Stimulated activated CD4-positive, alpha-beta T cell treated with anti-CD3 and anti-CD28 coated beads, Interleukin-1b, Interleukin-23, amount 100 ng/mL, for 1 hour (primary cell): Measurements from ENCODE around the gene FOXP4.

ENCODE experiments used
- DNase-seq, 2 donors: peaks; one replicate each; pipeline ENCODE4 v3.0.0-alpha.2; 2020; ENCODE audit warnings: low read depth in 2 of 2

Gene FOXP4

DNA sequence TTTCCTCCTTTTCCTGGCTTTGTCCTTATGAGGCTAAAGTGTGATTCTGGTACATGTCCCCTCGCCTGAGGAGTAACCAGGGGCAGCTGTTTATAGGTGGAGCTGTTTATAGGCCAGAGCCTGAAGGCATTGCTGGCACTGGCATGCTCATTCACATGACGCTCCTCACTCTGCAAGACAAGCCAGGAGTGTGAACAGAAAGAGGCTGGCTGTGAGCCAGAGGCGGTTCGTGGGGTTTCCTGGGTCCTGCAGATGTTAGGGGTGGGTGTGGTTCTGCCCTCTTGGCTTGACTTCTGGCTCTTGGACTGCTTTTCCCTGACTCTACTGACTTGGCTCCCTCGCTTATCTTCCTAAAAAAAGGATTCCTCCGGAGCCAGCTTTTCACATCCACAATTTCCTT, 79.3 kb downstream of the FOXP4 start:
- DNase-seq: no peak

DNA sequence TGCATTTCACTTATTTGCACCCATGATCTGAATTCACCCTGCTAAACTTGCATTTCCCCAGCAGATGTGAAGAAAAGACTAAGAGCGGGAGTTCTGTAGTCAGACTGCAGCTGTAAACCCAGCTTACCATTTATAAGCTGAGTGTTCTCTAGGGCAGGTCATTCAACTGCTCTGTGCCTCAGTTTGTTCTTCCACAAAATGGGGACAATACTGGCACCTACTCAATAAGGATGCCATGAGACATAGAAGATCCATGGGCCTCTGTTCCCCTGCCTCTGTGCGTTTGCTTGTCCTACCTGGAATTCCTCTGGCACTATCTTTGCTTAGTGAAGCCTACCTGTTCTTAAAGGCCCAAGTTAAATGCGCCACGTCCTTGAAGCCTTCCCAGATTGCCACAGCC, 79.8 kb downstream of the FOXP4 start:
- DNase-seq: no peak

DNA sequence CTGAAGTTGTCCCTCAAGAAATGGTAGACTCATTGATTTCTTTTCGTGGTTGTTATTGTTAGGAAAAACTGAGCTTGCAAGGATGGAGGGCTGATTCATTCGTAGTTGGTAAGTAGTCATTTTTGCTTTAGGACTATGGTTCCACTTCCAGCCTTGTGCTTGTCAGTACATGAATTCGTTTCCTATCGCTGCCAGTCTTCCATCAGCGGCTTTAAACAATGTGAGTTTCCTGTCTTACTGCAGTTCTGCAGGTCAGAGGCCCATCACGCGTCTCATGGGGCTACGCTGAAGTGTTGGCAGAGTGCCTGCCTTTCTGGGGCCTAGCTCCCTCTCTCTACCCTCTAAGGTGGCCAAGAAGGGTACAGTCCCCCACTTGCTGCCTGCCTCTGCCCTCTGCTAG, 80.7 kb downstream of the FOXP4 start:
- DNase-seq: no peak

DNA sequence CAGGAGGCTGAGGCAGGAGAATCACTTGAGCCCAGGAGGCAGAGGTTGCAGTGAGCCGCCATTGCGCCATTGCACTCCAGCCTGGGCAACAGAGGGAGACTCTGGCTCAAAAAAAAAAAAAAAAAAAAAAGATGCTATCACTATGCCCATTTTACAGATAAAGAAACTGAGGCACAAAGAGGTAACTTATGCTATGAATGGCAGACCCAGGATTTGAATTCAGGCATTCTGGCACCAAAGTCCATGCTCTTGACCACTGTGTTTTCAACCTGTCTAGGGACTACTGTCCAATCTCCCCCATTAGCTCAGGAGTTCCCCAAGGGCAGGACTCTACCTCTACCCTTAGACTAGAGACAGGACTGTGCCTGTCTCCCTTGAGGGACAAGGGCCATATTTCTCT, 82.9 kb downstream of the FOXP4 start:
- no peak for DNase-seq

DNA sequence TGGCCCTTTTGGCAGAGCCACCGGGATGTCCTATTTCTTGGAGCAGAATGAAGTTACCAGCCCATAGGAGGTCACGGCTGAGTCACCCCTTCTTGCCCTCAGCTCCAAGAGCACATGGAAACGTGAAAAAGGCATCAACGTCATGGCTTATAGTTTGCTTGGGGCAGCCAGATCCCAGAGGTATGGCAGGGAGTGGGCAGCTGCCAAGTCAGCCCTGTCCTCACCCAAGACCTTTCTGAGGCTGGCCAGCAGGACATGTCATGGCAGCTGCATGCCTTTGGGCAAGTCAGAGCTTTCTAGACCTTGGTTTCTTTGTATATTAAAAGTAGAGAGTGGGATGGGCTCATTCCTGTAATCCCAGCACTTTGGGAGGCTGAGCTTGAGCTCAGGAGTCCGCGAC, 83.9 kb downstream of the FOXP4 start:
- no peak for DNase-seq

DNA sequence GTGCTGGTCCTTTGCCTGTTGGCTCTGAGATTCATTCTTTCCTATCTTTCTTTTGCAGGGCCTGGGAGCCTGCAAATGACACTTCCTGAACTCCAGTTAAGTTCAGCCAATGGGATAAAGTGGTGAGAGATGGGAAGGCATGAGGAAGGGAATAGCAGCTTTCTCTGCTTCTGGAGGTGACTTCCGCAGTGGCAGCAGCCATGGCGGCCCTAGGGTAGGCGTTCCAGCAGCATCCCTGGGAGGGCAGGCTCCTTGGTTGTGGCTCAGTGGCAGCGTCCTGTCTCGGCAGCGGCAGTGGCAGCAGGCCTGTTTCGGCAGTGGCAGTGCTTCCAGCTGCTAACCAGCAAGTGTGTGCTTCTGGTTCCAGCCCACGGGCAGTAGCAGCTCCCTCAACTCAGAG, 84.8 kb downstream of the FOXP4 start:
- DNase-seq: no peak

DNA sequence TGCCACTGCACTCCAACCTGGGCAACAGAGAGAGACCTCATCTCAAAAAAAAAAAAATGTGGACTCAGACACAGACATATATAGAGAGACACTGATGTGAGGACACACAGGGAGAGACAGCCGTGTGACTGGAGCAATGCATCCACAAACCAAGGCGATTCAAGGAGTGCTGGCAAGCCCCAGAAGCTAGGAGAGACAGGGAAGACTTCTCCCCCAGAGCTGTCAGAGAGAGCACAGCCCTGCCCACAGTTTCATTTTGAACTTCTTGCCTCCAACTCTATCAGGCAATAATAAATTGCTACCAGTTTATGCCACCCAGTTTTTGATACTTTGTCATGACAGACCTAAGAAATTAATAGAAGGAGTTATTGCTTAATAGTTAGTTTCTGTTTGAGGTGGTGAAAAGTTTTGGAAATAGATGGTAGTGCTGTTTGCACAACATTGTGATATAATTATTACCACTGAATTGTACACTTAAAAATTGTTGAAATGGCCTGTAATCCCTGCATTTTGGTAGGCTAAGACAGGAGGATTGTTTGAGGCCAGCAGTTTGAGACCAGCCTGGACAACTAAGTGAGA, 87.0 kb downstream of the FOXP4 start:
- no peak for DNase-seq

DNA sequence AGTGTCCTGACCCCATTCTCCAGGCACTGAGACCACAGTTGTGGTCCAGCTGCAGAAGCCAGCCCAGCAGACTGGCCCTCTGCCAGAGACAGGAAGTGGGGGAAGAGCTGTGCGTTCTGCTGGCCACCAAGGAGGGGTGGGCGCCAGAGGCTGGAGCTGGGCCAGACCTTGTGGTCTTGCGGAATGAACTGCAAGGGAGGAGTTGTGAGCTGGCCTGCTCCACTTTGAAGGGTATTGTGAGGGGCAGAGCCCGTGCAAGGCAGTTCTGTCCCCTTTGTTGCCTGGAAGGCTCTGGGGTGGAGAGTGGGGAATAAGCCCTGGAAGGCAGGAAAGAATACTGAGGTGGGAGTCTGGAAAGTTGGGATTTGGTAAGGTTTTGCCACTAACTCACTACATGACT, 88.5 kb downstream of the FOXP4 start:
- DNase-seq: no peak

DNA sequence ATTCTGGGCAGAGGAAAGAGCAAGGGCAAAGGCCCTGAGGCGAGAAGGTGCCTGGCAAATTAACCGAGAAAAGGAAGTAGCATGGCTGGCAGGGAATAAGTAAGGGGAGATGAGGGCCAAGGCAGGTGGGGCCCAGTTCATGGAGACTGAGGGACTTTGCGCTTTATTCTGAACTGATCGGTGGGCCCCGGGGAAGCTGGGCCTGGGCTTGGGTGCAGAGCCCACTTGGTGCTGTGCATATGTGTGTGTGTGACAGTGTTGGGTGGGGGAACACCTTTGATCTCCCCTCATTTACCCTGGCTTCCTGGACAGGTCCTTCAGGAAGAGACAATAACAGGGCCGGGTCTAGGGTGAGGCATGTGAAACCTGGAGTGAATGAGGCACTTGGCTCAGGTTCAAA, 89.2 kb downstream of the FOXP4 start:
- no peak for DNase-seq

DNA sequence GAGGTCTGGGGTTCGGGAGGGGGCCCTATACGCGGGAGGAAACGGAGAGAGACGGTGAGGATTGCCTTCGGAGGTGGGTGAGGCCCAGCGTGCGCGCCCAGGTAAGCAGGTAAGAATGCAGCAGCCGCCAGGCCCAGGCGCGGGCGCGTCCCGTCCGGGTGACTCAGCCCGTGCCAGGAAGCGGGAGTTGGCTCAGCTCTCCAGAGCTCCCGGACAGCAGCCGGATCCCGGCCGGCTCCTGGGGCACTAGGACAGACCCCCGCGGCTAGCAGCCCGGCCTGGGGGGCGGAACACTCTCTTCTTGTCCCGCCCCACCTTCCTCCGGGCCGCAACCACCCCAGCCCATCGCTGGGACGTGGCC, 90.6 kb downstream of the FOXP4 start:
- no peak for DNase-seq

DNA sequence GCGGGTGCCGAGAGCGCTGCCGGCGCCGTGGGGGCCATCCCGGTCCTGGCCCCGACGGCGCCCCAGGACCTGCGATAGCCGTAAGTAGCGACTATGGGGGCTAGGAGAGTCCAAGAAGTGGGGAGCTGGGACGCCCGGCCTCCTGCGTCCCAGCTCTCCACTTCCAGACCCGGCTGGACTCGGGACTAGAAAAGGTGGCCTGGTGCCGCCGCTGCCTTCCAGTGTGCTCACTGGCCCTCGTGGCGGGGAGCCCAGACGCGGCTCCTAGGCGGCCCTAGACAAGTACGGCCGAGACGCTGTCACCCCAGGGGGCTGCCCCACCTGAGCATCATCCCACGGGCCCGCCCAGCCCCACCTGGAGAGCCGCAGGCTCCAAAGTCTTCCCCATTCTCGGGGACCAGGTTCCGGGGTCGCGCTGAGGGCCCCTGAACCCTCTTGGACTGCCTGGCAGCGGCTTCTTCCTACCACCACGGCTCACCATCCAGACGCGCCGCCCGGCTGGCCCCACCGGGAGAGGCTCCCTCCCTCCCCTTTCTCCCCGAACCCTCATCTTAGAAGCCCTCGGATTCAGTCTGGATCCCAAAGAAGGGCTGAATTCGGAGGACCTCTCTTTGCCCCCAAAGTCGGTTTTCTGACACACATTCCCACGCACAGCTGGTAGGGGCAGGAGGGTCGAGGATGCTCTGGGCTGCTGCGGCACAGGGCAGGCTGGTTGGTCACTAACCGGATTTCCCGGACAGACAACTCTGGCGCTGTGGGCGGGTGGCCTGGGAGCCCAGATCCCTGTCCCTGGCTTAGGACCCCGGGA, 91.2 kb downstream of the FOXP4 start:
- DNase-seq: no peak

DNA sequence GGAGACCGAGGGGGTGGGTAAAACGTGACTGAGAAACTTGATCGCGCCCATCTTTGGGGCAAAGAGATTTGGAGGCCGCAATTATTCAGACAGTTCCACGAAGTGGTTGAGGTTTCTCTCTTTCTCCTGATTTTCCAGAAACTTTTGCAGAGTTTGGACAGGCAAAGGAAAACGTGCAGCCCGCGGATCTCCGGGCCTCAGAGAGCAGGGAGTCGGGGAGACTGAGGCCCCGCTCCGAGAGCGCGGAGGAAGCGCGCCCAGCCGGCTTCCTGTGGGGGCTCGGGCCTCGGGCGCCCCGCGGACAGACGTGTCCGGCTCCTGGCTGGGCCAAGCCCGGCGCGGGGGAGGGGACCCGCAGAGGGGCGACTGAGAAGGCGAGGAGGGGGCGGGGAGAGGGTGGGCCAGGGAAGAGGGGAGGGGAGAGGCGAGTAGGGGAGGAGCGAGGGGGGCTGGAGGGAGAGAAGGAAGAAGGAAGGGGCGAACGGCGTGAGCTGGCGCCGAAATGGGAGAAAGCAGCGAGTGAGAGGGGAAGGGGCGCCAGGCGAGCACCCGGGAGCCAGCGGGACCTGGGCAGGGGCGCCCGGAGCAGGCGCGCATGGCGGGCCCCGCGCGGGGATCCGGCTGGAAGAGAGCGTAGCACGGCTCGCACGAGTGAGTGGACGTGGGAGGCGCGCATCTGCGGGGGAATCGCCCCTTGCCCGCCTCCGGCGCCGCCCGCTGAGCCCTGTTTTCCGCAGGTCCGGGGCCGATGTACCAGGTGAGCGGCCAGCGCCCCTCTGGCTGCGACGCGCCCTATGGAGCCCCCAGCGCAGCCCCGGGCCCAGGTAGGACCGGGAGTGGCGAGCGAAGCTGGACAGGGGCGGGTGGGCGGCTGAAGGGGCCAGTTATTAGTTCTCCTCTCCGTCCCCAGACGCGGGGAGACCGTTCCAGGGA, 92.1 kb downstream of the FOXP4 start, which contains the start of gene MDFI:
Gene MDFI (plus strand): TSS at position 467 of the 933 bp plus-strand sequence. CDS start 282 bp downstream, at position 749.
- DNase-seq: no peak

DNA sequence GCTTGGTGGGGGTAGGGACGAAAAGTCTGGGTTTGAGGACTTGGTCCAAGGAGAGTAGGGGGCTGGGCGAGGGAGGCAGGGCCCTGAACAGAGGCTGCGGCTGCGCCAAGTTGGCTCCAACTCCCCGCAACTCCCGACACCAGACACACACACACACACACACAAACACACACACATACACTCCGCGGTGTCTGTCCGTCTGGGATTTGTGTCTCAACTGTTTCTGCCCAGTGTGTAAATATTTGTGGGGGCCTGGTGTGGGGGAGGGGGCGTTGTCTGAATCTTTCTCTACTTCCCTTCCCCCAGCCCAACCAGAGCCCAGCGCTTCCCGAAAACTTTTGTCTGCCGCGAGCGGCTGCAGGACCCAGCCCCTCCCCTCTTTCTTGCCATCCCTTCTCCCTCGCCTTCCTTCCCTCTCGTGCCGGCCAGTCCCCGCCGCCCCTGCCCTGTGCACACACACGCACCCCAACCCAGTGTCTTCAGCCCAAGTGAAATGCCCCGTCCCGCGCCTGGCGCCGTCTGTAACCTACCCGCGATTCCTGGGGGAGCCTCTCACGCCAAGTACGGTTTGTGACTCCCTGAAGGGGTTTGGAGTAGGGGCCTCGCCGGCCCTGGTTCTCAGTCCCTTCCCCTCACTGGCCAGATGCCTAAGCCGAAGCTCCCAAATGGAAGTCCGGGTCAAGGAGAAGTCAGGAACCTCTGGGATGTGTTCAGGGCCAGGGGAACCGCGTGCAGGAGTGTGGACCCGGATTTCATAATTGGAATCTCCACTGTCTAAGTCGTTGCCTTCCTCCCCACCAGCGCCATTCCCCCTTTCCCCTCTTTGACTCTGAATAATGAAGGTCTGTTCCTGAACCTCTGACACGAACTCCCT, 93.0 kb downstream of the FOXP4 start:
- no peak for DNase-seq

DNA sequence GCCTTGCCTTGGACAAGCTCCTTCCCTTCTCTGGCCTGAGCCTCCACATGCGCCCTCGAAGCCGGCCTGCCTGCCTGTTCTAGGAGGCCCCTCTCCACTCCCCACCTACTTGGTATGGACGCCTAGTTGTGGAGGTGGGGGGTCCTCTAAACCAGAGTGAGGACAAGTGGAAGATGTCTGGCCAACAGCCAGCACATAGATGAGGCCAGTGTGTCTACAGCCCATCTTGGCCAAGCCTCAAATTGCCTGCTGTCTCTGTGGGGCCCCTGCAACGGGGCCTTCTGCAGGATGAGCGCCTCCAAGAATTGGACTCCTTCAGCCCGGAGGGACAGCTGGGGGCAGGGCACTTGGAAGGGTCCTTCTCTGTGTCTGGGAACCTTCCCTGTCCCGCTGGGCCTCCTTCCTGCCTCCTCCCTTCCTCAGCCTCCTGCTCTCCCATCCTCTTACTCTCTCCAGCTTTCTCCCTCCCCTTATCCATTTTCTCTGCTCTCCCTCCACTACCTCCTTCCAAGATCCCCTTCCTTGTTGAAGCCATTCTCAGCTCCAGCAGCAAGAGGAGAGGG, 93.7 kb downstream of the FOXP4 start:
- DNase-seq: no peak

DNA sequence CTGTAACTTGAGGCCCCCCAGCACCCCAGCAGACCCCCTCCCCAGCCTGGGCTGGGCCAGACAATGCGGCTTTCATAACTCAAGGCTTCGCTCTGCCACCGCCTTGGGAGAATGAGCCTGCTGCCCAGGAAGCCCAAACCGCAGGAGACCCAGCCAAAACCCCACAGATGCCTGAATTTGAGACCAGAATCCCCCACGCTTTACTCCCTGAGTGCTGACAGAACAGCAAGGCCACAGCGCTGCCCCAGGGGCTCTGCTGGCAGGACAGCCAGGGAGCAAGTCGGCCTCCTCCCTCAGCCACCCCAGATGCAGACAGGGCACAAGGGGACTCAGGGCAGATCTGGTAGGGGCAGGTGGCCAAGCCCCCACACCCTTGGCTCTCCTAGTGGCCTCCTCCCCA, 94.2 kb downstream of the FOXP4 start:
- no peak for DNase-seq

DNA sequence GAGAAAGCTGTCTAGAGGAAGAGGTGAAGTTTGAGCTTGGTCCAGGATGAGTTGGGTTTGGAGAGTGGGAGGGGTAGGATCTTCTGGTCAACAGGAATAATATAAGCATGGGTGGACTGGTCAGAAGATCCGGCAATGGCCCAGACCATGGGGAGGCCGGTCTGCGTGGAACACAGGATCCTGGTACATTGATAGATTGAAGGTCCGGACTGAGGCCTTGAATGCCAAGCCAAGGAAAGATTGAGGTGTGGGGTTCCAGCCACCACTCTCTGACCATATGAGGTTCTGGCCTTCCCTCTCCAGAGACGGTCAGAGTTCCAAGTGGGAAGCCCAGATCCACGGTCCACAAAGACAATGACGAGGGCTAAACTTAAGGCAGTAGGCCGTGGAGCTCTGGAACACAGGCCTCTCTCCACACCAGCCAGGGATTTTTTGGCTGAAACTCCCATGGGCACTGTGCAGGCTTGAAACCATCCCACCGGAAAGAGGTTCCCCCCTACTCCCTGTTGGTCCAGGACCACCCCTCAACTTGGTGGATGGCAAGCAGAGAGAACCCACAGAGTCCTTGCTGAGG, 95.3 kb downstream of the FOXP4 start:
- no peak for DNase-seq

DNA sequence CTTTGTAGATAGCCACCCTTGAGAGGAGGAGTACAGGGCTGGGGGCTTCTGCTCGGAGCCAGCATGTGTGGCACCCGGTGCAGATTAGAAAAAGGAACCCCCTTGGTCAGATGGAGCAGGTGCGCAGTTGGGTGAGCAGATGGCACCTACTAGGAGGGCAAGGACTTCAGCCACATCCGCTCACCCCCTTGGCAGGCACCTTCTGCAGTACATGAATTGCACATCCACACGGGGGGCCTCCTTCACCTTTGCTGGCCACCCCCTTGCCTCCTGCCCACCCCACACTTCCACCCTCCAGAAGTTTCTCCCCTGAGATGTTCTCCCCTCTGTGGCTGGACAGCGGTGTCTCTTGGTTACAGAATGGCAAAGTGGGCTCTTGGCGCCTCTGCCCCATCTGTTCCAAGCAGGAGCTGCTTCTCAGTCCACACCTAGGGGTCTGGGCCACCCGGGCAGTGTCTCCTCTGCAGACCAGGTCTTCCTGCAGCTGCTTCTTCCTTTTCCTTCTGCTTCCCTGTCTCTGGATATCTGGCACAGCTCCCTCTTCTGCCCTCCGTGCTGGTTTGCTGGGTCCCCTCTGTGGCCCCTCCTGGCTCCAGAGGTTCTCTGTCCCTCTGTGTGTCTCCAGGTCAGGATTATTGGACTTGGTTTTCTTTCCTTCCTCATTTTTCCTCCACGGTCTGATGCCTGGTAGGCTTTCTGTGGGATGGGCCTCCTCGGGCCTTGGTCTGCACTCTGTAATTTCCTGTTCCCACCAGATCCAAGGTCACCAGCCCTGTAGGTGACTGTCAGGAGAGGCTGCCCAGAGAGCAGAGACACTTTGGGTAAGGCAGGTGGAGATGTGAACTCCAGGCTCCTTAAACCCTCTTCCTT, 96.1 kb downstream of the FOXP4 start:
- DNase-seq: no peak

DNA sequence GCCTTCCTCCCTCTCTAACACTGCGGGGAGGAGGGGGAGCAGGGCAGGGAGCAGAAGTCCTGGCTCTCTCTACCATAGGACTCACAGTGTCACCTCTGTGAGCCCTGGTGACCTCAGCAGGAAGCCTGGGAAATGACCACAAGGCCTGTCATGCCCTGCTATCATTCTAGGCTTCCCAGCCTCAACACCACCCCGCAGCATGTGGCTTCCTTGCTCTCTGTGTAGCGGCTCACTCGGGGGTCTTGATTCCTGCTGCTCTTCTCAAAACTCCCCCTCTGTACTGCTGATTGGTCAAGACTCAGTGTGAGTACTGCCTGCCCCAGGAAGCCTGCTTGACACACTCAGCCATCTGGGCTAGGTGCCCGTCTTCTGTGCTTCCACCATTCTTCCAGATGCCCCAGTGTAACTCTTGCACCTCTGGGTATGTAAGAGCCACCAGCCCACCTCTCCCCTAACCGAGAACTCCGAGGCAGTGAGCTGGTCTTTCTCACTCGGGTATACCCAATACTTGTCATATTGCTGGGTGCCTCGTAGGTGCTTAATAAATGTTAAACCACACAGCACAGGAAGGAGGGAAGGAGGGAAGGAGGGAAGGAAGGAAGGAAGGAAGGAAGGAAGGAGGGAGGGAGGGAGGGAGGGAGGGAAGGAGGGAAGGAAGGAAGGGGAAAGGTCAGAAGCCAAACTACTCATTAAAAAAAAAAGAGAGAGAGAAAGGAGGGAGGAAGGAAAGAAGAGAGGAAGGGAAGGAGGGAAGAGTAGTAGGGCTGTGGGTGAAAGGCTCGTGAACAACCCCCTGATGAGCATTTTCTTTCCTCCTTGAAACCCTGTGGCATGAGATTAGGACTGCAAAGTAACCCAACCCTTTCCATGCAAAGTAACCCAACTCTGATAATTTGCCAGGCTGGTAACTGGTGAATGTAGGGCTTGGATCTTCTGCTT, 97.0 kb downstream of the FOXP4 start:
- DNase-seq: no peak

DNA sequence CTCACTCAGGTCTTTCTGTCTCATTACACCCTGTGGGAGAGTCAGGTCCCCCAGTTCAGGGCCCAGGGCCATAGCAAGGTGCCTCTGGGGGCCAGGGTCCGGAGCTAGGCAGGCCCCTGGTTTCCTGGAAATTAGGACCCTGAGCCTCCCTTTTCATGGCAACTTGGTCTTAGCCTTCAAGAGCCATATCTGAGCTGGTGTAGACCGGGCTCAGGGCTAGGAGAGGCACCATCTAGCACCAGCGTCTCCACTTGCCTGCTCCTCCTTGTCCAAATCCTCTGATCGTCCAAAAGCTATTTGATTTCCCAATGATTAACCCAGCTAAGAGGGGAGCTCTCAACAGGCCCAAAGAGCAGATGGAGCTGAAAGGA, 97.7 kb downstream of the FOXP4 start:
- DNase-seq: no peak
